ENCODE data around the gene FAM187B. TPM values are rescaled to one million over a fixed set of nuclear protein-coding genes. Genes with fewer than 3 reads are reported as not detected.

FAM187B gene
- total and polyA plus RNA-seq, 2 of the 8 experiments (the other 6 are each of a cell fraction or from before 2014, with no cell fraction given), result not detected

GRCh38 chr19:35267353-35267817, 38.8 kb upstream of the FAM187B start:
- Histone ChIP-seq H2BK120ac (replicated peaks; ENCODE audit: low read depth, low read length) (no peak overlapping the region), H3K9me3 (ENCODE audit: insufficient read depth in 2 of 2, low read depth in 1 of 2, low read length in 1 of 2) (peaks cover 0 to under 1% of the 10 kb centered on the region in 2 experiments; a peak in 1 of 4 replicates), H3K23ac (ENCODE audit: insufficient read length) (no peak overlapping the region), H3K27me3 (replicated peaks in 1 of 4; ENCODE audit: control insufficient read depth in 3 of 4, extremely low read depth in 1 of 4, insufficient read depth in 3 of 4, low read length in 3 of 4) (no peaks in the 10 kb centered on the region), H3K36me3 (ENCODE audit: control insufficient read depth in 2 of 4, insufficient read depth in 4 of 4, low read length in 3 of 4) (peaks cover 15 to 48% (median 33%) of the 10 kb centered on the region in 4 experiments; a peak in 7 of 8 replicates), H3K79me2 (ENCODE audit: control insufficient read depth in 1 of 2, insufficient read depth in 2 of 2, low read length in 2 of 2) (0 out of 4 replicates have a peak, but pooled peaks cover 0 to 5% of the 10 kb centered on the region in 2 experiments), H3K18ac (ENCODE audit: extremely low read depth, low read length) (no peak overlapping the region; the same call in 1 of the 2 replicates), H2BK5ac (ENCODE audit: low read depth, low read length) (no peak overlapping the region; the same call in 1 of the 2 replicates), H3K27ac (ENCODE audit: low read depth, low read length) (peak overlapping the region; percentile 38; the same call in 1 of the 2 replicates), H3K56ac (replicated peaks; ENCODE audit: insufficient read length, low read depth, low read length) (no peak overlapping the region), H3K23me2 (ENCODE audit: low read depth, low read length) (no peaks in the 10 kb centered on the region; the same call in 1 of the 2 replicates), H2BK12ac (ENCODE audit: low read depth, low read length) (no peak overlapping the region), H4K8ac (ENCODE audit: extremely low read depth, insufficient read depth, low read length) (peak overlapping the region; percentile 86; the same call in 1 of the 2 replicates), H2AK5ac (ENCODE audit: low read depth, low read length) (no peak overlapping the region), H3K14ac (ENCODE audit: insufficient read length) (no peak overlapping the region), H2BK20ac (ENCODE audit: low read length) (no peak overlapping the region), H3K4ac (replicated peaks; ENCODE audit: insufficient read length, low read depth, low read length) (no peak overlapping the region), H3K4me2 (ENCODE audit: insufficient read depth in 1 of 2, low read depth in 2 of 2, low read length in 2 of 2) (peak overlapping the region; percentile 70 to 75), H3K9ac (replicated peaks in 1 of 4; ENCODE audit: extremely low read depth in 1 of 4, low read depth in 3 of 4, low read length in 3 of 4) (peak overlapping the region; percentile 34 to 56 (median 42)), H3K4me1 (replicated peaks in 1 of 4; ENCODE audit: control insufficient read depth in 3 of 4, insufficient read depth in 4 of 4, low read length in 3 of 4) (peaks cover 0 to 14% (median 8%) of the 10 kb centered on the region in 4 experiments; a peak in 5 of 7 replicates), H3K4me3 (ENCODE audit: extremely low read depth in 1 of 4, insufficient read depth in 2 of 4, low read depth in 3 of 4, low read length in 4 of 4) (peak overlapping the region; percentile 32 to 77 (median 52)), H2AFZ (ENCODE audit: low read length) (no peak overlapping the region), H4K5ac (ENCODE audit: insufficient read length, low read depth, low read length) (peak overlapping the region; percentile 13), H4K91ac (replicated peaks; ENCODE audit: insufficient read length, low read length) (peak overlapping the region; percentile 17), H2BK15ac (ENCODE audit: low read length) (no peak overlapping the region), H4K20me1 (replicated peaks in 1 of 2; ENCODE audit: control insufficient read depth in 1 of 2, insufficient read depth in 2 of 2, low read length in 2 of 2) (peaks cover 3 to 24% of the 10 kb centered on the region in 2 experiments), H3K79me1 (ENCODE audit: low read depth, low read length) (peaks cover 6% of the 10 kb centered on the region; the same call in 1 of the 2 replicates)
- DNase-seq (ENCODE audit: low read depth in 1 of 2, low spot score in 2 of 2) (peak in 1 of 2 experiments; percentile 70), FAIRE-seq (no peak)
- ChIA-PET CTCF (ENCODE audit: partially characterized antibody) (interaction anchor here (0.6 kb wide), 1 partner anchor 555 kb away, joined by 4 read pairs; no protein-coding TSS in a partner anchor), POLR2A (ENCODE audit: partially characterized antibody) (interaction anchor here (0.5 to 10.5 kb wide), 10 partner anchors 14 to 113 kb away, joined by 3 to 146 read pairs (median 4); partner anchors contain the start of genes FXYD5, HAMP and LSR)
- TF ChIP-seq POLR2A (IDR thresholded peaks at IDR 0.05; ENCODE audit: control extremely low read depth in 1 of 2, low read depth in 2 of 2, low read length in 2 of 2) (0 out of 3 replicates have a peak, but pooled peaks of 1 of the 2 experiments have one; percentile 19), MAX (IDR thresholded peaks at IDR 0.05) (no peak), POLR2AphosphoS5 (IDR thresholded peaks at IDR 0.05; ENCODE audit: low read depth, low read length) (peak; percentile 47)
- 82% methylated on average over 15 of the region's 40 CpGs; no CpG with 5 or more reads in 1 of the 2 experiments for WGBS, 2 experiments (ENCODE audit: extremely low coverage in 1 of 2, insufficient coverage in 1 of 2, insufficient read length in 1 of 2, insufficient replicate concordance in 2 of 2, low coverage in 1 of 2, low lambda C conversion rate in 2 of 2, missing lambda C conversion rate in 1 of 2)
